HEK293 (cell line): ENCODE results near the gene DSC2.
A peak's percentile ranks its signal among the peaks of the same experiment; 100 is the strongest.

Source experiments
- GFI1B ChIP-seq: fragments of 450-650 bp; formaldehyde crosslinking; IDR thresholded peaks from 2 replicates; pipeline ENCODE4 v1.5.1; 2016; ENCODE audit warnings: missing biosample characterization, missing genetic modification characterization
- GLI4 ChIP-seq: fragments of 450-650 bp; formaldehyde crosslinking; IDR thresholded peaks from 2 replicates; pipeline ENCODE4 v1.5.1; 2016; ENCODE audit warnings: missing biosample characterization, missing genetic modification characterization
- GLIS1 ChIP-seq: fragments of 450-650 bp; formaldehyde crosslinking; IDR thresholded peaks from 2 replicates; pipeline ENCODE4 v1.5.1; 2016; ENCODE audit warnings: missing biosample characterization, missing genetic modification characterization
- KLF7 ChIP-seq: fragments of 450-650 bp; formaldehyde crosslinking; IDR thresholded peaks from 2 replicates; pipeline ENCODE4 v1.5.1; 2016; ENCODE audit warnings: missing biosample characterization, missing genetic modification characterization, borderline replicate concordance
- MEIS1 ChIP-seq: sonication (generic); formaldehyde crosslinking; IDR thresholded peaks from 2 replicates; pipeline ENCODE4 v1.8.1; 2022; ENCODE audit warnings: missing genetic modification reagents, mild to moderate bottlenecking, borderline replicate concordance
- OVOL3 ChIP-seq: fragments of 450-650 bp; formaldehyde crosslinking; IDR thresholded peaks from 2 replicates; pipeline ENCODE4 v1.5.1; 2016; ENCODE audit warnings: missing biosample characterization, missing genetic modification characterization
- SETDB1 ChIP-seq: IDR thresholded peaks from one replicate; pipeline ENCODE4 v1.6.1; 2017; ENCODE audit warnings: mild to moderate bottlenecking, low read length, moderate library complexity, mixed read lengths; ENCODE audit not compliant: insufficient read length
- ZBTB21 ChIP-seq: fragments of 450-650 bp; formaldehyde crosslinking; IDR thresholded peaks from 2 replicates; pipeline ENCODE4 v1.5.1; 2017; ENCODE audit warnings: missing biosample characterization, missing genetic modification characterization
- ZBTB8A ChIP-seq: fragments of 450-650 bp; formaldehyde crosslinking; IDR thresholded peaks from 2 replicates; pipeline ENCODE4 v1.5.1; 2016; ENCODE audit warnings: missing biosample characterization, missing genetic modification characterization
- ZFP69B ChIP-seq: fragments of 450-650 bp; formaldehyde crosslinking; IDR thresholded peaks from 2 replicates; pipeline ENCODE4 v1.5.1; 2016; ENCODE audit warnings: missing biosample characterization, missing genetic modification characterization
- ZNF114 ChIP-seq: fragments of 450-650 bp; formaldehyde crosslinking; IDR thresholded peaks from 2 replicates; pipeline ENCODE4 v1.5.0; 2017; ENCODE audit warnings: missing biosample characterization, missing genetic modification characterization
- ZNF121 ChIP-seq: fragments of 450-650 bp; formaldehyde crosslinking; IDR thresholded peaks from 2 replicates; pipeline ENCODE4 v1.5.1; 2016; ENCODE audit warnings: missing biosample characterization, missing genetic modification characterization
- ZNF223 ChIP-seq: fragments of 450-650 bp; formaldehyde crosslinking; IDR thresholded peaks from 2 replicates; pipeline ENCODE4 v1.5.1; 2016; ENCODE audit warnings: missing biosample characterization, missing genetic modification characterization
- ZNF23 ChIP-seq: fragments of 450-650 bp; formaldehyde crosslinking; IDR thresholded peaks from 2 replicates; pipeline ENCODE4 v1.5.1; 2016; ENCODE audit warnings: missing biosample characterization, missing genetic modification characterization, borderline replicate concordance
- ZNF239 ChIP-seq: fragments of 450-650 bp; formaldehyde crosslinking; IDR thresholded peaks from 2 replicates; pipeline ENCODE4 v1.5.1; 2016; ENCODE audit warnings: missing biosample characterization, missing genetic modification characterization
- ZNF266 ChIP-seq: fragments of 450-650 bp; formaldehyde crosslinking; IDR thresholded peaks from 2 replicates; pipeline ENCODE4 v1.5.1; 2016; ENCODE audit warnings: missing biosample characterization, missing genetic modification characterization, low read depth
- ZNF292 ChIP-seq: fragments of 450-650 bp; formaldehyde crosslinking; IDR thresholded peaks from 2 replicates; pipeline ENCODE4 v1.5.1; 2016; ENCODE audit warnings: low read depth, missing biosample characterization, missing genetic modification characterization, borderline replicate concordance
- ZNF341 ChIP-seq: fragments of 450-650 bp; formaldehyde crosslinking; IDR thresholded peaks from 2 replicates; pipeline ENCODE4; 2016; ENCODE audit warnings: low read depth, missing biosample characterization, missing genetic modification characterization
- ZNF394 ChIP-seq: fragments of 450-650 bp; formaldehyde crosslinking; IDR thresholded peaks from 2 replicates; pipeline ENCODE4 v1.5.1; 2016; ENCODE audit warnings: missing biosample characterization, missing genetic modification characterization, mild to moderate bottlenecking, moderate library complexity, borderline replicate concordance
- ZNF48 ChIP-seq: fragments of 450-650 bp; formaldehyde crosslinking; IDR thresholded peaks from 2 replicates; pipeline ENCODE4 v1.5.1; 2016; ENCODE audit warnings: missing biosample characterization, missing genetic modification characterization
- ZNF544 ChIP-seq: fragments of 450-650 bp; formaldehyde crosslinking; IDR thresholded peaks from 2 replicates; pipeline ENCODE4 v1.5.0; 2017; ENCODE audit warnings: missing biosample characterization, missing genetic modification characterization
- ZNF571 ChIP-seq: fragments of 450-650 bp; formaldehyde crosslinking; IDR thresholded peaks from 2 replicates; pipeline ENCODE4 v1.5.0; 2017; ENCODE audit warnings: missing biosample characterization, missing genetic modification characterization
- ZNF621 ChIP-seq: fragments of 450-650 bp; formaldehyde crosslinking; IDR thresholded peaks from 2 replicates; pipeline ENCODE4 v1.5.1; 2017; ENCODE audit warnings: missing biosample characterization, missing genetic modification characterization
- ZNF624 ChIP-seq: fragments of 450-650 bp; formaldehyde crosslinking; IDR thresholded peaks from 2 replicates; pipeline ENCODE4 v1.5.1; 2017; ENCODE audit warnings: missing biosample characterization, missing genetic modification characterization
- ZNF629 ChIP-seq: fragments of 450-650 bp; formaldehyde crosslinking; IDR thresholded peaks from 2 replicates; pipeline ENCODE4 v1.5.1; 2017; ENCODE audit warnings: missing biosample characterization, missing genetic modification characterization
- ZNF654 ChIP-seq: fragments of 450-650 bp; formaldehyde crosslinking; IDR thresholded peaks from 2 replicates; pipeline ENCODE4 v1.5.1; 2016; ENCODE audit warnings: low read depth, missing biosample characterization, missing genetic modification characterization
- ZNF660 ChIP-seq: fragments of 450-650 bp; IDR thresholded peaks from 2 replicates; pipeline ENCODE4 v1.5.1; 2018; ENCODE audit warnings: missing biosample characterization, mild to moderate bottlenecking, missing genetic modification characterization
- ZNF677 ChIP-seq: fragments of 450-650 bp; IDR thresholded peaks from 2 replicates; pipeline ENCODE4 v1.5.0; 2018; ENCODE audit warnings: missing biosample characterization, mild to moderate bottlenecking, missing genetic modification characterization, moderate library complexity
- ZNF791 ChIP-seq: fragments of 450-650 bp; formaldehyde crosslinking; IDR thresholded peaks from 2 replicates; pipeline ENCODE4 v1.5.1; 2016; ENCODE audit warnings: missing biosample characterization, missing genetic modification characterization
- ZNF792 ChIP-seq: fragments of 450-650 bp; formaldehyde crosslinking; IDR thresholded peaks from 2 replicates; pipeline ENCODE4 v1.5.1; 2016; ENCODE audit warnings: missing biosample characterization, missing genetic modification characterization
- ZSCAN30 ChIP-seq: fragments of 450-650 bp; IDR thresholded peaks from 2 replicates; pipeline ENCODE4 v1.5.1; 2018; ENCODE audit warnings: missing biosample characterization, mild to moderate bottlenecking, missing genetic modification characterization, moderate library complexity
- ZXDB ChIP-seq: fragments of 450-650 bp; formaldehyde crosslinking; IDR thresholded peaks from 2 replicates; pipeline ENCODE4 v1.5.1; 2016; ENCODE audit warnings: missing biosample characterization, missing genetic modification characterization
- TF ChIP-seq, protein P1 (sequence below): sonication (generic); formaldehyde crosslinking; IDR thresholded peaks from 2 replicates; pipeline ENCODE4 v1.8.1; 2022; ENCODE audit warnings: mild to moderate bottlenecking, moderate library complexity, missing genetic modification reagents
- TF ChIP-seq, protein P2 (sequence below): fragments of 450-650 bp; formaldehyde crosslinking; IDR thresholded peaks from 2 replicates; pipeline ENCODE4 v1.5.1; 2017; ENCODE audit warnings: missing biosample characterization, missing genetic modification characterization
- TF ChIP-seq, protein P3 (sequence below): fragments of 450-650 bp; formaldehyde crosslinking; IDR thresholded peaks from 2 replicates; pipeline ENCODE4 v1.5.1; 2016; ENCODE audit warnings: missing biosample characterization, missing genetic modification characterization
- TF ChIP-seq, protein P4 (sequence below): fragments of 450-650 bp; formaldehyde crosslinking; IDR thresholded peaks from 2 replicates; pipeline ENCODE4 v1.5.1; 2016; ENCODE audit warnings: missing biosample characterization, missing genetic modification characterization
- TF ChIP-seq, protein P5 (sequence below): fragments of 450-650 bp; formaldehyde crosslinking; IDR thresholded peaks from 2 replicates; pipeline ENCODE4 v1.5.1; 2016; ENCODE audit warnings: missing biosample characterization, missing genetic modification characterization

DSC2 gene

DNA sequence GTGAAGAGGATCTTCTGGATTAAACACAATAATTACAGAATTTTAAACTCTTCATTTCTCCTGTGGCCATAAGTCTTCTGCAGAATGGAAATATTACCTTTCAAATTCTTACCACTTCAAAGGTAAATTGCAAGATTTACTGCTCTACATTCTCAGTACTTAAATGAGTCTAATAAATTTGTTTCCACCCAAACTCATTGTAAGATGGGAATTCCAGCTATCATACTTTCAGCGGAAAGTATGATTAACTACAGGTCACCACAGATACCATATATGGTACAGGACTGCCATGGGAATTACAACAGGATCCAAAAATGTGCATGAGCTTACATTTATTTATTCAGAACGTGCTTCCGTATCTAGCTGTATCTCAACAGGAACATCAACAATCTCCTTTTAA, 62.8 kb downstream of the DSC2 start (continued):
- TF ChIP-seq, protein P1, sequence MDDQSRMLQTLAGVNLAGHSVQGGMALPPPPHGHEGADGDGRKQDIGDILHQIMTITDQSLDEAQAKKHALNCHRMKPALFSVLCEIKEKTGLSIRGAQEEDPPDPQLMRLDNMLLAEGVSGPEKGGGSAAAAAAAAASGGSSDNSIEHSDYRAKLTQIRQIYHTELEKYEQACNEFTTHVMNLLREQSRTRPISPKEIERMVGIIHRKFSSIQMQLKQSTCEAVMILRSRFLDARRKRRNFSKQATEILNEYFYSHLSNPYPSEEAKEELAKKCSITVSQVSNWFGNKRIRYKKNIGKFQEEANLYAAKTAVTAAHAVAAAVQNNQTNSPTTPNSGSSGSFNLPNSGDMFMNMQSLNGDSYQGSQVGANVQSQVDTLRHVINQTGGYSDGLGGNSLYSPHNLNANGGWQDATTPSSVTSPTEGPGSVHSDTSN (CRISPR knock-in tag): no peak
- TF ChIP-seq ZNF121 (tag by site-specific recombination): no peak
- no peak for TF ChIP-seq ZNF114 (tag by site-specific recombination)
- no peak for TF ChIP-seq ZBTB8A
- TF ChIP-seq ZNF292 (tag by site-specific recombination): no peak
- no peak for TF ChIP-seq ZNF621
- TF ChIP-seq, protein P2, sequence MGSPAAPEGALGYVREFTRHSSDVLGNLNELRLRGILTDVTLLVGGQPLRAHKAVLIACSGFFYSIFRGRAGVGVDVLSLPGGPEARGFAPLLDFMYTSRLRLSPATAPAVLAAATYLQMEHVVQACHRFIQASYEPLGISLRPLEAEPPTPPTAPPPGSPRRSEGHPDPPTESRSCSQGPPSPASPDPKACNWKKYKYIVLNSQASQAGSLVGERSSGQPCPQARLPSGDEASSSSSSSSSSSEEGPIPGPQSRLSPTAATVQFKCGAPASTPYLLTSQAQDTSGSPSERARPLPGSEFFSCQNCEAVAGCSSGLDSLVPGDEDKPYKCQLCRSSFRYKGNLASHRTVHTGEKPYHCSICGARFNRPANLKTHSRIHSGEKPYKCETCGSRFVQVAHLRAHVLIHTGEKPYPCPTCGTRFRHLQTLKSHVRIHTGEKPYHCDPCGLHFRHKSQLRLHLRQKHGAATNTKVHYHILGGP (tag by site-specific recombination): no peak
- TF ChIP-seq ZNF239 (tag by site-specific recombination): no peak
- no peak for TF ChIP-seq ZFP69B (tag by site-specific recombination)
- TF ChIP-seq ZNF223 (tag by site-specific recombination): no peak
- no peak for TF ChIP-seq OVOL3 (tag by site-specific recombination)
- TF ChIP-seq ZNF341 (tag by site-specific recombination): no peak
- no peak for TF ChIP-seq ZNF677 (tag by site-specific recombination)
- TF ChIP-seq SETDB1: no peak
- TF ChIP-seq, protein P3, sequence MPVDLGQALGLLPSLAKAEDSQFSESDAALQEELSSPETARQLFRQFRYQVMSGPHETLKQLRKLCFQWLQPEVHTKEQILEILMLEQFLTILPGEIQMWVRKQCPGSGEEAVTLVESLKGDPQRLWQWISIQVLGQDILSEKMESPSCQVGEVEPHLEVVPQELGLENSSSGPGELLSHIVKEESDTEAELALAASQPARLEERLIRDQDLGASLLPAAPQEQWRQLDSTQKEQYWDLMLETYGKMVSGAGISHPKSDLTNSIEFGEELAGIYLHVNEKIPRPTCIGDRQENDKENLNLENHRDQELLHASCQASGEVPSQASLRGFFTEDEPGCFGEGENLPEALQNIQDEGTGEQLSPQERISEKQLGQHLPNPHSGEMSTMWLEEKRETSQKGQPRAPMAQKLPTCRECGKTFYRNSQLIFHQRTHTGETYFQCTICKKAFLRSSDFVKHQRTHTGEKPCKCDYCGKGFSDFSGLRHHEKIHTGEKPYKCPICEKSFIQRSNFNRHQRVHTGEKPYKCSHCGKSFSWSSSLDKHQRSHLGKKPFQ: no peak
- TF ChIP-seq ZBTB21: no peak
- TF ChIP-seq, protein P4, sequence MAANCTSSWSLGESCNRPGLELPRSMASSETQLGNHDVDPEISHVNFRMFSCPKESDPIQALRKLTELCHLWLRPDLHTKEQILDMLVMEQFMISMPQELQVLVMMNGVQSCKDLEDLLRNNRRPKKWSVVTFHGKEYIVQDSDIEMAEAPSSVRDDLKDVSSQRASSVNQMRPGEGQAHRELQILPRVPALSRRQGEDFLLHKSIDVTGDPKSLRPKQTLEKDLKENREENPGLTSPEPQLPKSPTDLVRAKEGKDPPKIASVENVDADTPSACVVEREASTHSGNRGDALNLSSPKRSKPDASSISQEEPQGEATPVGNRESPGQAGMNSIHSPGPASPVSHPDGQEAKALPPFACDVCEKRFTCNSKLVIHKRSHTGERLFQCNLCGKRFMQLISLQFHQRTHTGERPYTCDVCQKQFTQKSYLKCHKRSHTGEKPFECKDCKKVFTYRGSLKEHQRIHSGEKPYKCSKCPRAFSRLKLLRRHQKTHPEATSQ: no peak
- no peak for TF ChIP-seq ZNF266 (tag by site-specific recombination)
- no peak for TF ChIP-seq ZNF654 (tag by site-specific recombination)
- TF ChIP-seq ZSCAN30 (tag by site-specific recombination): no peak
- no peak for TF ChIP-seq ZNF394 (tag by site-specific recombination)
- no peak for TF ChIP-seq ZNF791 (tag by site-specific recombination)
- no peak for TF ChIP-seq GLIS1
- no peak for TF ChIP-seq ZNF792
- no peak for TF ChIP-seq ZNF660
- TF ChIP-seq, protein P5, sequence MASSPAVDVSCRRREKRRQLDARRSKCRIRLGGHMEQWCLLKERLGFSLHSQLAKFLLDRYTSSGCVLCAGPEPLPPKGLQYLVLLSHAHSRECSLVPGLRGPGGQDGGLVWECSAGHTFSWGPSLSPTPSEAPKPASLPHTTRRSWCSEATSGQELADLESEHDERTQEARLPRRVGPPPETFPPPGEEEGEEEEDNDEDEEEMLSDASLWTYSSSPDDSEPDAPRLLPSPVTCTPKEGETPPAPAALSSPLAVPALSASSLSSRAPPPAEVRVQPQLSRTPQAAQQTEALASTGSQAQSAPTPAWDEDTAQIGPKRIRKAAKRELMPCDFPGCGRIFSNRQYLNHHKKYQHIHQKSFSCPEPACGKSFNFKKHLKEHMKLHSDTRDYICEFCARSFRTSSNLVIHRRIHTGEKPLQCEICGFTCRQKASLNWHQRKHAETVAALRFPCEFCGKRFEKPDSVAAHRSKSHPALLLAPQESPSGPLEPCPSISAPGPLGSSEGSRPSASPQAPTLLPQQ: no peak
- no peak for TF ChIP-seq ZNF571 (tag by site-specific recombination)
- no peak for TF ChIP-seq ZNF48 (tag by site-specific recombination)
- TF ChIP-seq GFI1B (tag by site-specific recombination): no peak
- no peak; the same call in 1 of the 2 replicates for TF ChIP-seq ZXDB (tag by site-specific recombination)
- TF ChIP-seq KLF7 (tag by site-specific recombination): no peak; the same call in 1 of the 2 replicates
- 0 out of 2 replicates have a peak, but pooled peaks have one; percentile 19 for TF ChIP-seq MEIS1 (CRISPR knock-in tag)
- TF ChIP-seq ZNF624 (tag by site-specific recombination): no peak
- no peak for TF ChIP-seq ZNF544
- TF ChIP-seq ZNF23 (tag by site-specific recombination): no peak
- TF ChIP-seq GLI4: no peak
- peak; percentile 51; the same call in 1 of the 2 replicates for TF ChIP-seq ZNF629 (tag by site-specific recombination)
